Cerebellar nuclear complex (tissue), 1 donor: ENCODE results near the gene INHA.

Experiments
- DNase-seq, 2 experiments: peaks; one replicate each; lab custom pipeline; 2025; lab: John Stamatoyannopoulos, UW

The INHA gene

GRCh38 chr2:219540784-219541504, 31.2 kb upstream of the INHA start:
- no peak for DNase-seq

GRCh38 chr2:219541611-219542180, 30.4 kb upstream of the INHA start:
- peak in 1 of 2 experiments; percentile 50 for DNase-seq

- DNase-seq, result no peak
These were observed 29.0 kb upstream of the INHA start for GRCh38 chr2:219542931-219543595.

- DNase-seq, result peak; percentile 69 to 90
These were observed 28.3 kb upstream of the INHA start, which contains the start of the genes CHPF and TMEM198 for GRCh38 chr2:219543596-219544358. Gene CHPF (minus strand): TSS chr2:219543809. CDS start chr2:219543538, 271 bp downstream. Gene TMEM198 (plus strand): TSS chr2:219544028. CDS start chr2:219544728, 700 bp downstream.

- no peak for DNase-seq
These were observed 27.5 kb upstream of the INHA start for GRCh38 chr2:219544567-219544966.

- no peak for DNase-seq
These were observed 26.7 kb upstream of the INHA start for GRCh38 chr2:219545295-219545942.

GRCh38 chr2:219545943-219546352, 26.2 kb upstream of the INHA start:
- no peak for DNase-seq

GRCh38 chr2:219547621-219548020, 24.5 kb upstream of the INHA start:
- no peak for DNase-seq

GRCh38 chr2:219548990-219549389, 23.1 kb upstream of the INHA start:
- DNase-seq, result no peak

GRCh38 chr2:219549619-219550018, 22.5 kb upstream of the INHA start:
- no peak for DNase-seq

GRCh38 chr2:219551441-219552381, 20.4 kb upstream of the INHA start:
- no peak for DNase-seq

GRCh38 chr2:219552382-219553167, 19.5 kb upstream of the INHA start:
- peak in 1 of 2 experiments; percentile 19 for DNase-seq

- DNase-seq, result no peak
These were observed 19.0 kb upstream of the INHA start for GRCh38 chr2:219553168-219553417.

GRCh38 chr2:219553463-219553963, 18.6 kb upstream of the INHA start:
- no peak for DNase-seq

GRCh38 chr2:219554350-219554749, 17.8 kb upstream of the INHA start:
- DNase-seq, result no peak

- no peak for DNase-seq
These were observed 16.2 kb upstream of the INHA start for GRCh38 chr2:219555956-219556355.

GRCh38 chr2:219556413-219556812, 15.7 kb upstream of the INHA start:
- DNase-seq, result no peak

GRCh38 chr2:219557320-219557719, 14.8 kb upstream of the INHA start:
- no peak for DNase-seq

GRCh38 chr2:219557791-219558785, 14.0 kb upstream of the INHA start:
- no peak for DNase-seq
